Panc1 (cell line): ENCODE data around the gene TOB1.

Experiments used
- CTCF ChIP-seq: fragments of 450-650 bp; IDR thresholded peaks from 2 replicates; pipeline ENCODE4 v1.5.1; 2017; ENCODE audit warnings: mild to moderate bottlenecking
- REST ChIP-seq, 2 experiments: IDR thresholded peaks; 2 replicates each; pipeline ENCODE4 v1.6.1; 2011 to 2012; ENCODE audit warnings: low read depth in 2 of 2, control low read depth in 1 of 2, low read length in 1 of 2, mild to moderate bottlenecking in 1 of 2, moderate library complexity in 1 of 2; ENCODE audit not compliant: insufficient read depth in 1 of 2

DNA sequence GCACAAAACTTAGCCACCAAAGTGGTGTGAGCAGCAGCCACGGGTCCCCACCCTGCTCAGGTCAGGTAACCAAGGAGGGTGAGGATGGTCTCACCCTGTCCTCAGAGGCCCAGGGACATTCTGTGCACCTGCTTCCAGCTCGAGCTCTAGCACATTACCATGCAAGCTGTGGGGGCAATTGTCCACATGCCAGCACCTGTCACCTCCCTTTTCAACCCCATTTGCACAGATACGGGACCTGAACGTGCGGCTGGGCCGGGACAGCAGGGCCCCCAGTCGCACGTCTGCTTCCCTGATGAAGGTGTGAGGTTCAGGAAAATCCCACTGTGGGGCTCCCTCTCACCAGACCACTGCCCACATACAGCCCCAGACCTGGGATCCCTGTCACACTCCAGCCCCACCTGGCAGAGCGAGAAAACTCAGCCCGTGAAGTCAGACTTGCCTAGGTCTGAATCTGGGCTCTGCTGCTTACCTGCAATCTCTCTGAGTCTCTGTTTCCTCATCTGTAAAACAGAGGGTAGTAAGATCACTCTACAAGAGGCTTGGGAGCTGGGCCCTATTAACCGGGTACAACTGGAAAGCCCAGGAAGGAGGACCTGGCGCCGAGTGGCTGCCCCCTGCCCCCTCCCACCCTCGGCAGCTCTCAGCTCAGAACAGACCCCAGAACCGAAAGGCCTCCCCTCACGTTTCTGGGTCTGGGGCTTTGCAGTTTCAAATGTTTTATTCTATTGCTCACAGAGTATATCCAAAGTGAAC, 22.8 kb downstream of the TOB1 start:
- no peak for TF ChIP-seq CTCF
- TF ChIP-seq REST (IDR thresholded peaks at IDR 0.05; ENCODE audit: insufficient read depth in 1 of 2, low read depth in 2 of 2, low read length in 1 of 2), result no peak
